Non-pigmented ciliary epithelial cell (primary cell): ENCODE results near the gene AGAP3.

ENCODE experiments used
- DNase-seq: peaks from one replicate; pipeline ENCODE4 v3.0.0-alpha.2; 2010; ENCODE audit warnings: low read depth

The AGAP3 gene

GRCh38 chr7:151088019-151088855 is 2.0 kb downstream of the AGAP3 start:
- no peak for DNase-seq

GRCh38 chr7:151088856-151089699 is 2.8 kb downstream of the AGAP3 start:
- no peak for DNase-seq

GRCh38 chr7:151089893-151090730 is 3.8 kb downstream of the AGAP3 start:
- no peak for DNase-seq

- no peak for DNase-seq
Measured at GRCh38 chr7:151091003-151091402, 4.7 kb downstream of the AGAP3 start.

GRCh38 chr7:151091431-151091830 is 5.2 kb downstream of the AGAP3 start:
- DNase-seq: no peak

GRCh38 chr7:151091988-151092387 is 5.7 kb downstream of the AGAP3 start:
- no peak for DNase-seq

DNA sequence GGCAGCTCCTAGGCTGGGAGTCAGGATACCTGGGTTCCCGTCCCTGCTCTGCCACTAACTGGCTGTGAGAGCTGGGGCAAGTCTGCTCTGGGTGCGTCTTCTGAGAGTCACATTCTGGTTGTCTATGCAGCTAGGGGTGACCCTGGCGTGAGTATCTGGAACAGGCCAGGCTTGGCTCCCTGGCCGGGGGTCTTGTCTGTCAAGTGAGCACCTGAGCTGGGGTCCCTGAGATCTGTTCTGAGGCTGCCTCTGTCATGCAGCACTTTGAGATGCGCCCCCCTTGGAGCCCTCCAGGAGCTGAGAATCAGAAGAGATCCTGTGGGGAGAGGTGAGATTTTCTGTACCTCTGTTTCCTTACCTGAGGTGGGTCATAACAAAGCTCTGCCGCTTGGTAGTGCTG is 7.5 kb downstream of the AGAP3 start:
- DNase-seq: no peak

DNA sequence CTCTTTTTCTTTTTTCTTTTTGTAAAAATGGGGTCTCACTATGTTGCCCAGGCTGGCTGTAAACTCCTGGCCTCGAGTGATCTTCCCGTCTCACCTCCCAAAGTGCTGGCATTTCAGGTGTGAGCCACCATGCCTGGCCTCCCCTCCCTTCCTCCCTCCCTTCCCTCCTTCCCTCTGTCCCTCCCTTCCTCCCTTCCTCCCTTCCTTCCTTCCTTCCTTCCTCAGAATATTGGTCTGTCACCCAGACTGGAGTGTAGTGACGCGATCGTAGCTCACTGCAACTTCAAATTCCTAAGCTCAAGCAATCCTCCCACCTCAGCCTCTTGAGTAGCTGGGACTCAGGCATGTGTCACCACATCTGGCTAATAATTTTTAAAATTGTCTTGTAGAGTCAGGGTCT is 8.4 kb downstream of the AGAP3 start:
- no peak for DNase-seq

DNA sequence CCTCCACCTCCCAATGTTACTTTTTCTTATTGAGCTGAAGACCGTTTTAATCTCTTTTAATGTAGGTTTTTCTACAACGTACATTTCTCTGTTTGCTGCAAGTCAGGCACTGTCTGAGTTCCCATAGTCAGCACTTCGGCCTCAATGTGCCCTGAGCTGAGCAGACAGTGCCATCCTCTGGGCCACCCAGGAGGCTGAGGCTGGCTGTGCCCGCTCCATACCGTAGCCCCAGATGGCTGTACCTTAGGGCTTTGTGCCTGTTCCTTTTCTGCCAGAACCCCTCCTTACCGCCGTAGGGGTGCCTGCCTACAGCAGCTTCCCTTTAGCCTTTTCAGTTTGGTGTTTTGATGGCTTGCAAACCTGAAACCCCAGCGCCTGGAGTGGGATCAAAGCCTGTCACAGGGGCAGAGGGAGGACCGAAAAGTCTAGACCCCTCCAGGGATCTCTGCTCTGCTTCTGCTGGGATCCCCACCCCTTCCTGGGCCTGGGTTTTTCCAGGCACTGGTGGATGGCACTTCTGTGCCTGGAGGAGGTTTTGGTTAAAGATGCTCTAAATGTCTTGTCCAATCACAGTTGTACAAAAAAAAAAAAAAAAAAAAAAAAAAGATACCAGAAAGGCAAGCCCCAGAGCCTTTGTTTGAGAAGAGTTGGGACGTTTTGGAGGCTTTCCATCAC is 9.0 kb downstream of the AGAP3 start:
- DNase-seq: no peak

GRCh38 chr7:151095828-151096475 is 9.7 kb downstream of the AGAP3 start:
- no peak for DNase-seq

DNA sequence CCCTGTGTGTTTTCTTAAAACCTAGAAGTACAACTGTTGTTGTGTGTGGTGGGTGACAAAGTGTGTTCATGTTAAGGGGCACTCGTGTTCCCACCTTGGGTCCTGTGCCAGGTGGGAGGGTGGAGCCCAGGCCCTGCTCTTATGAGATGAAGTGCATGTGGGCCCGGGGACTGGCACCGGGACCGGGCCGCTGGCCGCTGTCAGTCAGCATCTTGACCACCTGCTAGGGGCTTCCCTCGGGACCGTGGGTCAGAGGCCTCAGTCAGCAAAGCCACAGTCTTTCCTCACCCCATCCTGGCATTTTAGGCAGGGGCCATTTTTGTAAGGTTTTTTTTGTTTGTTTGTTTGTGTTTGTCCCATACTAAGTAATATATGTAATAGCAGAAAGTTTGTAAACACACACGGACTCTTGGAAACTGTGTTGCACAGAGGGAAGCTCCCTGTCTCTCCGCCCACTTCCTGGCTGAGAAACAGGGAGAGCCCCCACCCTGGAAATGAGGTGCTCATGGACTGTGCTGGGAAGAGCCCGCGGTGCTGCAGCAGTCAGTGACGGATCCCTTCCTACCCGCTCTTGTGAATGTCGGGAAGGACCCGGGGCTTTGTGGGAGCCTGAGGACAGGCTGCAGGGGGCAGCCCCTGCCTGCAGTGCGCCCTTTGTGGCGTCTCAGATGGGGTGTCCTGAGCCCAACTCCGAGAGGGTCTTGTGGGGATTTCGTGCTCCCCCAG is 13.4 kb downstream of the AGAP3 start:
- no peak for DNase-seq

GRCh38 chr7:151100921-151101320 is 14.6 kb downstream of the AGAP3 start:
- no peak for DNase-seq

GRCh38 chr7:151101621-151102396 is 15.5 kb downstream of the AGAP3 start:
- no peak for DNase-seq

DNA sequence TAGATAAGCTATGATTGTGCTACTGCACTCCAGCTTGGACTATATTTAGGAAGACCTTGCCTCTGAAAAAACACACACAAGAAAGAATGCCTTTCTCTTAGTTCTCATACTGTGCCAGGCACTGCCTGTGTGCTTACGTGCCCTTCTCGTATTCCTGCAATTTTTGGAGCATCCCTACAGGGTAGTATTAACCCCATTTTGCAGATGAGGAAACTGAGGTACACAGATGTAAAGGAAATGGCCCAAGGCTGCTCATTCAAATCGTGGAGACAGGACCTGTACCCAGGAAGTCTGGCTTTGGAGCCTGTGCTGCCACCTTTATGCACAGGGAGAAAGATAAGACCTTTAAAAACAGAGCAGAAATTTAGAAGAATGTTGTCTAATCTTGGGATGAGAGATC is 16.7 kb downstream of the AGAP3 start:
- DNase-seq: no peak

DNA sequence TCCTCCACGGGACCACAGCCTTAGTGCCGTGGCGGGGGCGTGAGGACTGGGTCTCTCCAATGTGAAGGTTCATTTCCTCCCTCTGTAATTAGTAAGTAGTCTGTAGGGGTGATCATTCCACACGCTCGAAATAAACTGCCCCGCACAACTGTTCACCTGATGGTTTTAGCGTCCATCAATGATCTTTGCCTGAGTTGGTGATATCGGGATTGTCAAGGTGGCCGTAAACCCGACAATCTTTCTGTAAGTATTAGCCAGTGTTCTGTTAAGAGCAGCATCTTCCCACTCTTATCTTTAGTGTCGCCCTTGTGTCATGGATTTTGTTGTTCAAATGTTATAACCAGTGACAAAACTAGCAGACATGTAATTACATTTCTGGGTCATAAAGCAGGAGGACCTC is 17.7 kb downstream of the AGAP3 start:
- no peak for DNase-seq

DNA sequence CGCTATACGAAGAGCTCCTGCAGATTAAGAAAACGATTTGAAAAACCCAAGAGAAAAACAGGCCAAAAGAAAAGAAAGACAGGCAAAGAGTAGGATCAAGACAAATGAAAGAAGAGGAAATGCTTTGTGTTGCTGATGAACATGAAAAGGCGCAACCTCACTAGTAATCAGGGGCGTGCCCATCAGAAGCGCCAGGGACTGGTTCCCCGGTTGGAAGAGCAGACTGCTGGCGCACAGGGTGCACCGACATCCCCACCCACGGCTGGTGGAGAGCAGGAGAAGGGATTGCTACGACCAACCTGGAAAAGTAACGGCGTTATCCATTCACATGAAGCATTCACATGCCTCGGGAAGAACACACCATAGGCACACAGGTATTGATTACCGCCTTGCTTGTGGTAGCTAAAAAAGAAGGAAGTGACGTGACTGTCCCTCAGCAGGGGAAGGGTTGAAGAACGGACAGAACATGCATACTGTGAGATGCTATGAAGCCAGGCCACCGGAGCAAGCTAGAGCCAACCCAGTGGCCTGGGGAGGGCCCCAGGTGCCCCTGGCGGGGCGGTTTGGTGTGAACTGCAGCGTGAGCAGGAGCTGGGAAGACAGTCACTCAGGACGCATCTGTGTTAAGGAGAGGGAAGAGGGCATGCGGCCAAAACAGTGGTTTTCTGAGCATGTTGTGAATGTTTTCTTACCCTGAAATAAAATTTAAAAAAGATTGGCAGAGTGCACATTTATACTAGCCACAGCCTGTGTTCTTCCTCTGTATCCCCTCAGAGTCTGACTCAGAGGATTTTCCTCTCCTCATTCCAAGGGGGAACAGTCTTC is 18.3 kb downstream of the AGAP3 start:
- no peak for DNase-seq

DNA sequence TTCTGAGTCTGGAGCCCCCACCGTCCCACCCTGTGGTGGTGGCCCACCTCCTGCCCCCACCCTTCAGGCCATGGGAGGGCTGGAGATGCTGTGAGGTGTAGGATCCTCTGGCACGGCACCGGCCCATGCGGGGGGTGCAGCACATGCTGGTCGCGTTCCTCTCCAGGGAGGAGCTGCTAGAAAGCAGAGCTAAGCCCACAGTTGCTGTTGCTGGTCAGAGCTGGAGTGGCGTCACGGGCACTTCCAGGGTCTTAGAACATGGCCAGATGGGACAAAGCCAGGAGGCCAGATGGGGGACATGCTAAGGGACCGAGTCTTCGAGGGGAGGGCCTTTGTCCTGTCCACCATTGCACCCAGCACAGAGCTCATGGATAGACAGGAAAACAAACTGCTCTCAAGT is 21.6 kb downstream of the AGAP3 start:
- no peak for DNase-seq

DNA sequence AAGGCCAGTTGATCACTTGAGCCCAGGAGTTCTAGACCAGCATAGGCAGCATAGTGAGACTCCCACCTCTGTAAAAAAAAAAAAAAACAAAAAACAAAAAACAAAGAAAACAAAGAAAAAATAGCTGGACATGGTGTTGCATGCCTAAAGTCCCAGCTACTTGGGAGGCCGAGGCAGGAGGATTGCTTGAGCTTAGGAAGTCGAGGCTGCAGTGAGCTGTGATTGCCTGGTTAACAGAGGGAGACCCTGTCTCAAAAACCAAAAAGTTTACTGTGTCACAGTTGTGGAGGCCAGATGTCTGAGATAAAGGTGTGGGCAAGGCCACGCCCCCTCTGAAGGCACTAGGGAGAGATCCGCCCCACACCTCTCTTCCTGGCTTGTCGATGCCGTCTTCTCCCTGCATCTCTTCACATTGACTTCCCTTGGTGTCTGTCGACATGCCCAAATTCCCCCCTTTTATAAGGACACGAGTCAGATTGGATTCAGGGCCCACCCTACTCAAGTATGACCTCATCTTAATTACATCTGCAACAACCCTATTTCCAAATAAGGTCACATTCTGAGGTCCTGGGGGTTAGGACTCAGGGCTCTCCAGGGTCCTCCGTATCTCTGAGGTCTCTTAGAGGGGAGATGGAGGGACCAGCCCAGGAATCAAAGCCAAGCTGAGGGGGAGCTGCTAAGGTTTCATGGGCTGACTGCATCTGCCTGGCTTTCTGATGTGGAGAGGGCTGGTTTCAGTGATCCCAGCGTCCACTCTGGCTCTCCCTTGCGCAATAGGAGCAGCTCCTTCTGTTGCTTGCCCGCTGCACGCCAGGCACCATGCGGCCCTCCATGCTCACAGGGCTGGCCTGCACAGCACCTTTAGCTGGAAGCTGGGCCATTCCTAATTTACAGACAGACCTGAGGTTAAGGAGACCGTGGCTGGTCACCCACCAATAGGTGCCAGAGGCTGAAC is 23.1 kb downstream of the AGAP3 start:
- no peak for DNase-seq
